ENCODE results near the gene TRIM15. TPM values are rescaled to one million over a fixed set of nuclear protein-coding genes. Genes with fewer than 3 reads are reported as not detected.
"Not testable (repeated sequence)": the region's sequence is repeated elsewhere in the genome, so short reads cannot be mapped to it uniquely, and the experiment has no call there.

TRIM15 gene
- polyA plus RNA-seq, 10 donors, result not detected

DNA sequence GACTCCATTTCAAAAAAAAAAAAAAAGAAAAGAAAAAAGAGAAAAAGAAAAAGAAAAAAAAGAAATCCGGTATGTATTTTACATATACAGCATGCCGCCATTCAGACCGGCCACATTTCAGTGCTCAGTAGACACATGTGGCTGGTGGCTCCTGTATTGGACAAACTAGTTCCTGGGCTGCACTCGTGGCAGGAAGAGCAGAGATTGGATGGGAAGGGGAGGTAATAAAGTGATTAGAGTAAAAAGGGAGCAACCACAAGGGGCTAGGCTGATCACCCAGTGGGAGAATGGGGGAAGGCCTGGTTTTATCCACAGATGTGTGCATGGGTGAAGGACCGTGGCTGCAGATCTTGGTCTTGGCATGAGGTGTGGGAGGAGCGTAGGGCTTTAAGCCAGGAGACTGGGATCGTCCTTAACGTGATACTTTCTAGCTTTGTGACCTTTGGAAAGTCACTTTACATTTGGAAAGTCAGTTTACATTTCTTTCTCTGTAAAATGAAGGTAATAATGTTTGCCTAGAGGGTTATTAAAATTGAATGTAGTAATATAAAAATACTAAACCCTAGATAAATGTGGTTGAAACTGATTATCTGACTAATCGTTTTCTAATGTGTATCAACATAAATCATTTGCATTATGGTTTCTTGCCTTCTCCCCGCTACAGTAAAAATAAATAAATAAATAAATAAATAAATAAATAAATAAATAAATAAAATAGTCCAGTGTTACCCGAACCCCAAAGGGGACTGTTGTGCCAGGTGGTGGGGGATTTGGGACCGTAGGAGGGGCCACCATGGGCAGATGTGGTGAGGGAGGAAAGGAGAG is 869 bp upstream of the TRIM15 start:
- DNase-seq, result no peak

DNA sequence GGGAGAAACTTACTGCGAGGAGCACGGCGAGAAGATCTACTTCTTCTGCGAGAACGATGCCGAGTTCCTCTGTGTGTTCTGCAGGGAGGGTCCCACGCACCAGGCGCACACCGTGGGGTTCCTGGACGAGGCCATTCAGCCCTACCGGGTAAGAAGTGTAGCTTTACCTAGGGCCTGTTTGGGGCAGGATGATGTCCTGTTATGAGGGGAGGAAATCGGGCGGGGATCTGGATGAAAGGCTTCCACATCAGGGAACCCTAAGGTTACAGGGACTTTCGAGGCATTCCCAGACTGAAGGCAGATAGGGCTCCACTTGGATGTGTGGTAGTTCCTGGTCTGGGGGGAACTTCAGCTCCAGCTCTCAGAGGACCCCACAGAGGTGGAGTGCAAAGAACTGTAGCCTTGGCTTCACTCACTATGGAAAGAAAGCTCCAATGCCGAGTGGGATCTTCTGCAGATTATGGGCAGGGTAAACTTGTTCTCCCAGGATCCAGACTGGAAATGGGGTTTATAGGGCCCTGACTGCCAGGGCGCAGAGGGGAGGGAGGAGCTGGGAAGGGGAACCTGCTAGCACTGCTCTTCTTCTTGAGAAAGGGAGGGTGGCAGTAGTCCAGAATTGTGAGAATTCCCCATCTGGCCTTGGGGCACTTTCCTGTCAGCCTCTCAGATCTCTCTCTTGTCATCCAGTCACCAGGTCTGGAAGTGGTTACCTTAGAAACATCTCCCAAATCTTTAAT is 740 bp downstream of the TRIM15 start:
- DNase-seq, result no peak

DNA sequence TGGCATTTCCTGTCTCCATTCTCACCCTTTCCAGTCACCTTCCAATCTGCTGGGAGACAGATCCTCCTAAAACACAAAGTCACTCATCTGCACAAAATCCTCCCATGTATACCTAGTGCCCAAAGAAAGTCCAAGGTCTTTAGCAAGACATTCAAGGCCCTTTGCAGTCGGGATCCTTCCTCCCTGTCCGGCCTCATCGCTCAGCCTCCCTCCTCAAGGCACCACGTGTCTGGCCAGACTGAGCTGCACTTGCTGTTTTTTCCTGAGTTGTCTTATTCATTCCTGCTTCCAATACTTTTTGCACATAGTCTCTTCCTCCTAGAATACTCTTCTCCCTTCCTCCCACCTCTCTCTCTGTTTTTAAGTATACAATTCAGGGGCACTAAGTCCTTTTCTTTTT is 1.4 kb downstream of the TRIM15 start:
- DNase-seq, result no peak

DNA sequence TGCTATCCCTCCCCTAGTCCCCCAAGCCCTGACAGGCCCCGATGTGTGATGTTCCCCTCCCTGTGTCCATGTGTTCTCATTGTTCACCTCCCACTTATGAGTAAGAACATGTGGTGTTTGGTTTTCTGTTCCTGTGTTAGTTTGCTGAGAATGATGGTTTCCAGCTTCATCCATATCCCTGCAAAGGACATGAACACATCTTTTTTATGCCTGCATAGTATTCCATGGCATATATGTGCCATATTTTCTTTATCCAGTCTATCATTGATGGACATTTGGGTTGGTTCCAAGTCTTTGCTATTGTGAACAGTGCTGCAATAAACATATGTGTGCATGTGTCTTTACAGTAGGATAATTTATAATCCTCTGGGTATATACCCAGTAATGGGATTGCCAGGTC is 1.9 kb downstream of the TRIM15 start:
- DNase-seq, result not testable (repeated sequence)

DNA sequence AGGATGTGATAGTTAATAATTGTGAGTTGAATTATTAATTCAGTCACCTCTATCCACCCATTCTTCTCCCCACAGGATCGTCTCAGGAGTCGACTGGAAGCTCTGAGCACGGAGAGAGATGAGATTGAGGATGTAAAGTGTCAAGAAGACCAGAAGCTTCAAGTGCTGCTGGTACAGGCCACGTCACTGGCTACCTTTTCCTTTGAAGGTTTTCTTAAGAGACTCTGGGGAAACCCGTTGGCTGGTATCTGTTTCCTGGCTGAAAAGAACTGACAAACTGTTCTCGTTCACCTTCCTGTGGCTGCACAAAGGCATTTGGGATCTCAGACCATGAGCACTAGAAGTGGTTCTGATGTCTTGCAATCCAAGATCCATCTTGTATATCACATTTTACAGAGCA is 3.8 kb downstream of the TRIM15 start:
- DNase-seq, result no peak

DNA sequence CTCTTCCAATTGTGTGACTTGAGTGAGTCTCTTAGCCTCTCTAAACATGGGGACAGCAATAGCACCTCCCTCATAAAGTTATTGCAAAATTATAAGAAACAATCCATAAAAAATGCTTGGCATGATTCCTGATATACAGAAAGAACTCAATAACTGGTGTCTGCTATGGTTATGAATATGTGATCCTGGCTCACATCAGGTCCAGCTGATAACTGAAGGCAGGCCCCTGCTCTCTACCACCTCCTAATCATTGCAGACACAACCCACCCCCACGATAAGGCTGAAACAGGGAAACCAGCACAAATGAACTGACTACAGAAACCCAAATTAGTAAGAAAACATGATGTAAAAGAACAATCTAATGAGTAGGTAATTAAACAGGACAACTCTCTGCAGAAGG is 5.4 kb downstream of the TRIM15 start:
- DNase-seq, result no peak

DNA sequence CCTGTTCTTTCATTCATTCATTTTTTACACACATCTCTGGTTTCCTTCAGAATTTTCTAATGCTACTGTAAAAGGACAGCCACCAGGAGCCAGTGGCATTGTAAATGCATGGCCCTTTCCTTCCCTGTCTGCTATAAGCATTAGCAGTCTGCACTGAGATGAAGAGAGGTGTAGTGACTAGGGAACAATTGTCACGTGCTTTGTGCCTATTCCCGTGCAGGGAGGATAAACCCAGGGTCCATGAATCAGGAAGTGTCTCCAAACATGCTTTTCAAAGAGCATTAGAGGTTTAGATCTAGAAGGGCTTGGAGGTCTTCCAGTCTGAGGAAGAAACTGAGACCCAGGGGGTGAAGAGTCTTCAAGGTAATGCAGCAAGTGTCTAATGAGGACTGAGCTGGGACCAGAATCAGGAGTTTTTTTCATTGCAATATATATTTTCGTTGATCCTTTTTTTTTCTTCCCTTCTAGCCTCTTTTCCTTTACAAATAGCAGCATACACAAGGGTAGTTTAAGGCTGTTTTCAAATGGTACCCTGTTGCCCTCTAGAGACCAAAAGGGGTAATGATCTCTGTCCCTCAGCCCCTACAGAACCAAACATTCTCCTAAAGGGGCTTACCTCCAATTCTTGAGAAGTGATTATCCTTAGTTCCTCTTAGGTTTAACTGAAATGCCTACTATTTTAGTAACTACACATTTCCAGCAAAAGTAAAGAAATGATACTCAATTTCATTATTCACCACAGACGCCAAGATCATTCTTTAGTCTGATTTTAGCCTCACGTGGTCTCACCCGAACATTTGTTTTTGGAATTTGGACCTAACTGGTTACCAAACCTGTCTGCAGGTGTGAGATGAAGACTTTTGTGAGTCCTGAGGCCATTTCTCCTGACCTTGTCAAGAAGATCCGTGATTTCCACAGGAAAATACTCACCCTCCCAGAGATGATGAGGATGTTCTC is 6.6 kb downstream of the TRIM15 start:
- peak; percentile 9 to 41 (median 20) for DNase-seq

DNA sequence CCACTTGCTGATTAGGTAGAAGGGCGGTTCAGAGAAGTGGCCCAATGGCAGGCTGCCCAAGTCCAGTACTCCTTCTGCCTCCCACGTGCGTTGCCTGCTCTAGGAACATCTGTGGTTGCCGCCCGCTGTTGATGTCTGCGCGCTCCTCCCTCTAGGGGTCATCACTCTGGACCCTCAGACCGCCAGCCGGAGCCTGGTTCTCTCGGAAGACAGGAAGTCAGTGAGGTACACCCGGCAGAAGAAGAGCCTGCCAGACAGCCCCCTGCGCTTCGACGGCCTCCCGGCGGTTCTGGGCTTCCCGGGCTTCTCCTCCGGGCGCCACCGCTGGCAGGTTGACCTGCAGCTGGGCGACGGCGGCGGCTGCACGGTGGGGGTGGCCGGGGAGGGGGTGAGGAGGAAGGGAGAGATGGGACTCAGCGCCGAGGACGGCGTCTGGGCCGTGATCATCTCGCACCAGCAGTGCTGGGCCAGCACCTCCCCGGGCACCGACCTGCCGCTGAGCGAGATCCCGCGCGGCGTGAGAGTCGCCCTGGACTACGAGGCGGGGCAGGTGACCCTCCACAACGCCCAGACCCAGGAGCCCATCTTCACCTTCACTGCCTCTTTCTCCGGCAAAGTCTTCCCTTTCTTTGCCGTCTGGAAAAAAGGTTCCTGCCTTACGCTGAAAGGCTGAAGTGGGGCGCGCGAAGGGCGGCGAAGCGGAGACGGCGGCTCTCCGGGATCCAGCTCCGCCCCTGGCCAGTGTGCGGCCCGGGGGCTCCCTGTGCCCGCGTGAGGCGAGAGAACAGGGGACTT is 8.5 kb downstream of the TRIM15 start:
- peak in 1 of 3 donors; percentile 15 for DNase-seq

DNA sequence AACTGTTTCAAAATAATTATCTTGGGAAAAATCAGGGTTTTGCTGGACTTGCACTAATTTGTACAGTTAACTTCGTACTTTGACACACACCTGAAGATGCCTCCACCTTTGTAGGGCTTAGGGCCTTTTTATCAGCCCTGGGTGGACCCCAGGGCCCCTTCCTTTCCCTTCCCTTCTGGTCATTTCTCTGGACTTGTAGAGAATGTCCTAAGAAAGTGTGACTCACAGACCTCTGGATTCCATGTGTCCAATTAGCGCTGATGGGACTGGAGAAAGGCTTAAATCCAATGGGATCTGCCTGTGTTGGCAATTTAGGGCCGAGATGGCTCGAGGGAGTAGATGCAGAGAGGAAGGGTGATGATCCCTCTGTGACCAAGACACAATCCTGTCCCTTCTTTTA is 9.3 kb downstream of the TRIM15 start:
- no peak for DNase-seq

DNA sequence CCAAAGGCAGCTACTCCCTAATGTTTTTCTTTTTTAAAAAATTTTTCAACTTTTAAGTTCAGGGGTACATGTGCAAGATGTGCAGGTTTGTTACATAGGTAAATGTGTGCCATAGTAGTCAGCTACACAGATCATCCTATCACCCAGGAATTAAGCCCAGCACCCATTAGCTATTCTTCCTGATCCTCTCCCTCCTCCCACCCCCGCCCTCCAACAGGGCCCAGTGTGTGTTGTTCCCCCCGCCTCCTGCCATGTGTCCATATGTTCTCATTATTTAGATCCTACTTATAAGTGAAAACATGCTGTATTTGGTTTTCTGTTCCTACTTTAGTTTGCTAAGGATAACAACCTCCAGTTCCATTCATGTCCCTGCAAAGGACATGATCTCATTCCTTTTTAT is 12.4 kb downstream of the TRIM15 start:
- no peak for DNase-seq

DNA sequence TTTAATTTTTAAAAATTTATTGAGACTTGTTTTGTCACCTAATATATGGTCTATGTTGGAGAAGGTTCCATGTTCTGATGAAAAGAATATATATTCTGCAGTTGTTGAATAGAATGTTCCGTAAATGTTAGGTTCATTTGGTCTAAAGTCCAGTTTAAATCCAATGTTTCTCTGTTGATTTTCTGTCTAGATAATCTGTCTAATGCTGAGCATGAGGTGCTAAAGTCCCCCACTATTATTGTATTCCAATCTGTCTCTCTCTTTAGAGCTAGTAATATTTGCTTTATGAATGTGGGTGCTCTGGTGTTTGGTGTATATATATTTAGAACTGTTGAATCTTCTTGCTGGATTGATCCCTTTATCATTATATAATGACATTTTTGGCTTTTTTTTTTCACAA is 15.5 kb downstream of the TRIM15 start:
- no peak for DNase-seq

DNA sequence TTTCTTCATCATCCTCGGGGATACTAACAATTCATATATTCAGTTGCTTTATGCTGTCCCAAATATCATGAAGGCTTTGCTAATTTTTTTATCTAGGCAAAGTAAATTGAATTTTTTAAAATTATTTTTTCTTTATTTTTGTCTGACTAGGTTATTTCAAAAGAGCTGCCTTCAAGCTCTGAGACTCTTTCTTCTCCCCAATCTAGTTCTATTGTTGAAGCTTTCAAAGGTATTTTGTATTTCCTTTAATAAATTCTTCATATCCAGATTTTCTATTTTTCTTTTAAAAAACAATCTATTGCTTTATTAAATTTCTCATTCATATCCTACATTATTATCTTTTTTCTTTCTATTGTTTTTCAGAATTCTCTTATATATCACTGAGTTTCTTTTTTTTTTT is 16.8 kb downstream of the TRIM15 start:
- no peak for DNase-seq

DNA sequence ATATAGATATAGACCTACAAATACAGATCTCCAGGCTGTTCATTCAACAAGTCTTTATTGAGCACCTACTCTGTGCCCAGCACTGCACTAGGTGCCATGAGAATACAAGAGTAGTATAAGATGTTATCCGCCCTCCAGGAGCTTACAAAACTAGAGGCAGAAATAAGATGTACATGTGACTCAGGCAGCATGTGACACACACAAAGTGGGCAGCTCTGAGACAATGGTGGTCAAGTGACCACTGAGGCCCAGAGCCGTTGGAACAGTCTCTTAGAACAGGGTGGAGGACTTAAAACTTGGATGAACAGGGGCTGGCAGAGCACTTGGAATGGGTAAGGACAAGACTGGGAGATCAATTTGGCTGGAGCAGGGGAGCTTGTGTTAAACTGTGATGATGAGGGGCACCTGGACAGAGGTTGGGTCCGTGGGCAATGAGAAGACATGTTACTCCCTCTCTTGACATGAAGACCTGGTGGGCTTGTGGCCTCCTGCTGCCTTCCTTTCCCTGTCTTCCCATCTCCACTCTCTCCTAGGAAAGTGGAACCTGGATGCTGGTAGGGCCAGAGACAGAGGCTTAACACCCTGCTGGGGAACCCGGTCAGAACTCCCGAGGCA is 21.2 kb downstream of the TRIM15 start:
- no peak for DNase-seq

DNA sequence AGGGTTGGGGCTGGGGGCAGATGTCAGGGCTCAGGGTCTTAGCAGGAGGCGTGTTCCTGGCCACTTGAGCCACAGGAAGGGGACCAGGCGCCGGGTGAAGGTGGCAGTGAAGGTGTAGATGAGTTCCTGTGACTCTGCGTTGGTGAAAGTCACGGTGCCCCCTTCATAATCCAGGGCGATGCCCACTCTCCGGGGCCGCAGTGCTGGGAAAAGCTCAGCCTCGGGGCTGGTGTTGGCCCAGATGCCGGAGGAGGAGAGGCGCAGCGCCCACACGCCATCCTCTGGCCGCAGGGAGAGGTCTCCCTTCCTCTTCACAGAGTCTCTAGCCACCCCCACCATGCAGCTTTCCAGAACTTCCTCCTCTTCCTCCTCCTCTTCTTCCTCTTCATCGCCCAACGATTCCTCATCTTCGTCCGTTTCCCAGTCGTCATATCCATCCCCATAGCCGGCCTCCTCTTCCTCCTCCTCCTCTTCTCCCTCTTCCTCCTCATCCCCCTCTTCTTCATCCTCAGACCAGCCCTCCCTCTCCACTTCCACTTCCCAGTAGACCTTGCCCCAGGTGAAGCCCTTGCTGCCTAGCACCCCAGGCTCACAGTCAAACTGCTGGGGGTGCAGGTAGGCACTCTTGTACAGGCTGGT is 22.6 kb downstream of the TRIM15 start:
- DNase-seq, result no peak

DNA sequence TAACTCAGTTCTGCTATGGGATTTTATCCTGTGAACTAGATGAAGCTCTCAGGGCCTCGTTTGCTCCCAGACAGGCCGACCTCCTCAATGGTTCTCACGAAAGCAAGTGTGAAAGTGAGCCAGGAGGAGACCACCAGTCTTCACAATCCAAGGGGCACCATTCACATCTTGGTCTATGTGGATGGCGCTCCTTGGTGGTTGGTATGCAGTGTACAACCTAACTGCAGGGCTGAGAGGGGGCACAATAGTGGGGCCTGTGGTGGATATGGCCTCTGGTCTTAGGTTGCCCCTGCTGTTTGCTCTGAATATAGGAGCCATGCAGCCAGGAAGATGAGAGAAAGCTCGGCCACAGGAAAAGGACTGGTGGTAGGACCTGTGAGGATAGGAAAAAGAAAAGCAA is 25.2 kb downstream of the TRIM15 start:
- no peak for DNase-seq

DNA sequence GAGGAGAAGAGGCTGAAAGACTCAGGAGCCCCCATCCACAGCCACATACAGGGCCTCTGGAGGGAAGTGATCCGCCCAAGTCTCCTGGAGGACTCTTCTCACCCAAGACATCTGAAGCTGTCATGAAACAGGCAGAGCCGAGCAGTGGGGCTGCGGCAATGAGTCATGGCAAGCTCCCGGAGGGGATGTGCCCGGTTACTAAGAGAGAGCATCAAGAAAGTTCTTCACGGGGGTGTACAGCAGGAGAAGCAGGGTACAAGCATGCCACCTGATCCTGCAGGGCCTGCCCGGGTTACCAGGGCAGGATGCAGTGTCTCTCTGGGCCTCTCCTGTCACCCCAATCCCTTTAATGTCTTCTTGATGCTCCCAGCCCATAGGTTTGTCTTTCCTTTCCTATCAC is 28.7 kb downstream of the TRIM15 start:
- no peak for DNase-seq

DNA sequence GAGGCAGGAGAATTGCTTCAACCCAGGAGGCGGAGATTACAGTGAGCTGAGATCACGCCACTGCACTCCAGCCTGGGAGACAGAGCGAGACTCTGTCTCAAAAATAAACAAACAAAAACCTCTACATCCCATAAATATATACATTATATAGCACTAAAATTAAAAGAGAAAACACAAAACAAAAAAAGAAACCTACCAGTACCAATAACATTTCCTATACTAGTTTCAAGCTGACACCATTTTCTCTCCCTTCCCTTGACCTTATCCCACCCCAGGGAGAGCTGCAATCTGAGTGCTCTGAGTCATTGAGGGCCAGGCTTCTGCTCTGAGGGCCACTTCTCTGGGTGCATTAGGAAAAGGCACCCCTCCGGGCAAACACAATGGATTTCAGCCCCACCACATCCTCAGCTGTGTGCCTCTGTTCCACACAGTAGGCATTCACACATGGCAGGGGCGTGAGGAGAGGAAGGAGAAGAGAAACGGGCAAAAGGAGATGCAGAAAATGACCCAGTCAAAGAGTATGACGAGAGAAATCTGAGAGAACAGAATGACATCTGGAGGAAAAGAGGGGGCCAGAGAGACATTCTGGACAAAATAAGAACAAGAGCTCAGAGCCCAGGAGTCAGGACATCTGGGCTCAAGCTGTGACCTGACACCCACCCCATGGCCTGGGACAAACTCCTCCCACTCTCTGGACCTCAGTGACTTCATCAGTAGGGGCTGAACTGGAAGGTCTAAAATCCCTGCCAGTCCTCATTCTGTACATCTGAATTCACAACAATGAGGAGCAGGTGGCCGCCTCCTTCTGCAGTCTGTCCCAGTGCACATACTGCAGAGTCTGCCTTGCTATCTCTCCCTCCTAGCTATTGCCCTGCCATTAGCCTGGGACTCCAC is 31.7 kb downstream of the TRIM15 start:
- no peak for DNase-seq

DNA sequence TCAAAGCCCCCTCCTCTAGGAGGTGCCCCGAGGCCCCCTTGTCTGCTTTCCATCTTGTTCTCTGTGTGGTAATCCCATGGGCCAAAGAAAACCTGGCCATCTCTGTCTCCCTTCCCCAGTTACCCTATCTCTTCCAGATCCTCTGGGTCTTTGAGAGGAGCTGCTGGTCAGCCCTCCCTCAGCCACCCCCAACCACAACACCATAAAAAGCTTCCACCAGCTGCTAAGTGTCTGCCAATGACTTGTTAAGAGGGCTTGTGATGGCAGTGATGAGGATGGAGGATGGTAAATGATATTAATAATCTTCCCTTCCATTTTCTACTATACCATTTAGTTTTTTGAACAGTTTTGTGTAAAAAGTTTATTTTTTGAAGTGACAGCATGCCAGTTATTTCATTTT is 32.6 kb downstream of the TRIM15 start:
- DNase-seq, result no peak

DNA sequence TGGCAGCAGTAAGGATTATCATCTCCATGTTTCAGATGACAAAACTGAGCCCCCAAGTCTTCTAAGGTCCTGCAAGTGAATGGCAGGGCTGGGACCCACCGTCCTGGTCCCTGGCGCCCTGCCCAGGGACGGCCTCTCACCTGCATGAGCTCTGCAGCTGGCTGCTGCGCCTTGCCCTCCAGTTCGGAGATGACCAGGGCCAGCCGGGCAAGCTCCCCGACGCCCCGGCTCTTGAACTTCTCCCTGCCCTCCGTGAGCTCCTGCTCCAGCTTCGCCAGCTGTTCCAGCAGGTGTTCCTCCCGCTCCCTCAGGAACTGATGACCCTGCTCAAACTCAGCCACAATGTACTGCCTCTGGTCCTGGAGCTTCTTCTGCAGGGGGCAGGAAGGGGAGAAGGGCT is 33.0 kb downstream of the TRIM15 start:
- no peak for DNase-seq
